ENCODE data around the gene ADH1C. TPM values are rescaled to one million over a fixed set of nuclear protein-coding genes. Genes with fewer than 3 reads are reported as not detected.

The ADH1C gene
- total RNA-seq, 1 donor from 2014 or later, result 8.2 TPM

DNA sequence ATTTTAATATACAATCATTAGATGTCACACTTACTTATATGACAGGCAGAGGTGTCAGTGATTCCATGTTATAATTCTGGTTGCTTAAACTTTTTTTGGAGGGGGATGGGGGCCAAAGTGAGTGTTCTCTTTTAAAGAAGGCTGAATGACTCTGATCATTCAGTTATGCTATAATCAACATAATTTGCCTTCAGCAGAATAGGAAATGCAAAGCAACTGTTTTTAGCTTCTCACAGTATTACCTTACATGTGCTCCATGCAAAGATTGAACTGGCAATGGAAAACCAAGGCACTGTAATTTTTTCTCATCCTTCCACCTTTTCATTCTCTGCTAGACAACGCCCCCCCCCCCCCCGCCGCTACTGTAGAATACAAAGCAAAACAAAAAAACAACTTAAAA lies 13.4 kb downstream of the ADH1C start:
- DNase-seq (no peak), ATAC-seq (no peak)
- TF ChIP-seq CTCF (IDR thresholded peaks at IDR 0.05), result no peak
- H3K27me3 ChIP-seq (ENCODE audit: low read depth), result no peaks in the 10 kb centered on the region
- H3K27ac ChIP-seq, result no peak overlapping the region
- no peak overlapping the region for H3K4me3 ChIP-seq
- intact Hi-C loops (cut with DNase I), result no loop called here
- H3K4me1 ChIP-seq, result no peaks in the 10 kb centered on the region
- no peaks in the 10 kb centered on the region for H3K36me3 ChIP-seq
- H3K9me3 ChIP-seq, result no peaks in the 10 kb centered on the region

GRCh38 chr4:99336553-99336952 lies 16.0 kb downstream of the ADH1C start:
- no peaks in the 10 kb centered on the region for H3K9me3 ChIP-seq
- no peaks in the 10 kb centered on the region for H3K27me3 ChIP-seq (ENCODE audit: low read depth)
- ATAC-seq (no peak), DNase-seq (no peak)
- no peak overlapping the region for H3K4me3 ChIP-seq
- intact Hi-C loops (cut with DNase I), result no loop called here
- no peak overlapping the region for H3K27ac ChIP-seq
- H3K36me3 ChIP-seq, result no peaks in the 10 kb centered on the region
- TF ChIP-seq CTCF (IDR thresholded peaks at IDR 0.05), result no peak
- no peaks in the 10 kb centered on the region for H3K4me1 ChIP-seq

- Histone ChIP-seq H3K36me3 (no peaks in the 10 kb centered on the region), H3K27me3 (ENCODE audit: low read depth) (no peaks in the 10 kb centered on the region), H3K27ac (no peak overlapping the region), H3K9me3 (no peaks in the 10 kb centered on the region), H3K4me1 (no peaks in the 10 kb centered on the region), H3K4me3 (no peak overlapping the region)
- DNase-seq (no peak), ATAC-seq (no peak)
- no peak for TF ChIP-seq CTCF (IDR thresholded peaks at IDR 0.05)
- intact Hi-C loops (cut with DNase I), result no loop called here
Observed at GRCh38 chr4:99334880-99335279, 17.7 kb downstream of the ADH1C start.

DNA sequence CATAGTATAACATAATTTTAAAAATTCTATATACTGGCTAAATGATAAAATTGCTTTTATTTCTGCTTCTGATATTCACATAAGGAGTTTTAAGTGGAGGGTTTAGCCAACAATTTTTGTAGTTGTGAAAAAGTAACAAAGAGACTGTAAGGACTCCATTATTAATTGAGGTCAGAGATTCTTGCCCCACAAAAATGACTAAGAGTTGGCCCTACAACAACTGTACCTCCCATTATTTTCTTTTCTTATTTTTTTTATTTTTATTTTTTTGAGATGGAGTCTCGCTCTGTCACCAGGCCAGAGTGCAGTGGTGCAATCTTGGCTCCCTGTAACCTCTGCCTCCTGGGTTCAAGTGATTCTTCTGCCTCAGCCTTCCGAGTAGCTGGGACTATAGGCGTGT lies 21.9 kb downstream of the ADH1C start:
- Histone ChIP-seq H3K36me3 (no peaks in the 10 kb centered on the region), H3K9me3 (peaks cover 3% of the 10 kb centered on the region), H3K4me1 (no peaks in the 10 kb centered on the region), H3K27ac (no peak overlapping the region), H3K27me3 (ENCODE audit: low read depth) (no peaks in the 10 kb centered on the region), H3K4me3 (no peak overlapping the region)
- DNase-seq (no peak), ATAC-seq (no peak)
- intact Hi-C loops (cut with DNase I), result no loop called here
- TF ChIP-seq CTCF (IDR thresholded peaks at IDR 0.05), result no peak

DNA sequence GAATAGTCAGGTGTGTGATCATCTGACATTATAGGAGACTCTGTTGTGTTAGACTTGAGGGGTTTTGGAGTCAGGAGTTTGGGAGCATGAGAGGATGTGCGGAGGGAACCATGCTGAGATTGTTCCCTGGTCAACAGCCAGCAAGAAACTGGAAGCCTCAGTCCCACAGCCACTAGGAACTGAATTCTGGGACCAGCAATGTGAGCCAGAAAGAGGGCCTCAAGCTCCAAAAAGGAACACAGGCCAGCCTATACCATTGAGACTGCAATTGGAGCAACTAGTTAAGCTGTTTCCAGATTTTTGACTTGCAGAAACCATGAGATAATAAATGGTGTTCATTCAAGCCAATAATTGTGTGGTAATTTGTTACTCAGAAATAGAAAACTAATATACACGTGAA lies 22.7 kb downstream of the ADH1C start:
- H3K36me3 ChIP-seq, result no peaks in the 10 kb centered on the region
- H3K4me1 ChIP-seq, result no peaks in the 10 kb centered on the region
- ATAC-seq (no peak), DNase-seq (no peak)
- no peak overlapping the region for H3K27ac ChIP-seq
- peaks cover 3% of the 10 kb centered on the region for H3K9me3 ChIP-seq
- no peak for TF ChIP-seq CTCF (IDR thresholded peaks at IDR 0.05)
- intact Hi-C loops (cut with DNase I), result no loop called here
- H3K27me3 ChIP-seq (ENCODE audit: low read depth), result no peaks in the 10 kb centered on the region
- H3K4me3 ChIP-seq, result no peak overlapping the region

DNA sequence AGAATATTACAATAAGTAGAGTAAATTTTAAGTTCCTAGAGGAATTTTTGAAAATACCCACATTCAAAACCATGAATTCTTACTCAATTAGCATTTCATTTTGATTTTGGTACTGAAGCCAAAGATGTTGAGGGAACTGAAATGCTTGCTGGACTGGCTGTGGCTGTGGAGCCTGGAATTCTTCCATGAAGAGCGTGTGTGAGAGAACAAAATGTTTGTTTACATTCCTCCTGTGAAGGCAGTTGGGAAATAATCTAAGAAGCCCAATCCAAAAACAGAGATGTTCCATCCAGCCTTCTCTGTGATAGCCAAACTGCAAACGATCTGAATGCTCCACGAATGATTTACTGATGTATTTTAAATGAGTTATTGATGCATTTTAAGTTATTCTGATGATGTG lies 27.6 kb downstream of the ADH1C start:
- ATAC-seq (peak; percentile 70 to 72), DNase-seq (no peak)
- Histone ChIP-seq H3K4me1 (peaks cover 14% of the 10 kb centered on the region), H3K9me3 (peaks cover 3% of the 10 kb centered on the region), H3K27ac (peak overlapping the region; percentile 52), H3K36me3 (no peaks in the 10 kb centered on the region), H3K27me3 (ENCODE audit: low read depth) (no peaks in the 10 kb centered on the region), H3K4me3 (no peak overlapping the region)
- no peak for TF ChIP-seq CTCF (IDR thresholded peaks at IDR 0.05)
- intact Hi-C loops (cut with DNase I), result no loop called here
